ENCODE data around the gene CYB561D1.

- TF ChIP-seq POLR2A (IDR thresholded peaks at IDR 0.05; ENCODE audit: low read depth) (no peak), CTCF (IDR thresholded peaks at IDR 0.05) (no peak), POLR2AphosphoS5 (IDR thresholded peaks at IDR 0.05) (no peak), EP300 (IDR thresholded peaks at IDR 0.05) (no peak)
These were observed 27.4 kb downstream of the CYB561D1 start for GRCh38 chr1:109521002-109521951.

Data from esophagus muscularis mucosa (tissue), 4 donors.